Measurements from ENCODE around the gene SH3YL1. TPM values are rescaled to one million over a fixed set of nuclear protein-coding genes. Genes with fewer than 3 reads are reported as not detected.

Gene SH3YL1
- 111 TPM for total RNA-seq

DNA sequence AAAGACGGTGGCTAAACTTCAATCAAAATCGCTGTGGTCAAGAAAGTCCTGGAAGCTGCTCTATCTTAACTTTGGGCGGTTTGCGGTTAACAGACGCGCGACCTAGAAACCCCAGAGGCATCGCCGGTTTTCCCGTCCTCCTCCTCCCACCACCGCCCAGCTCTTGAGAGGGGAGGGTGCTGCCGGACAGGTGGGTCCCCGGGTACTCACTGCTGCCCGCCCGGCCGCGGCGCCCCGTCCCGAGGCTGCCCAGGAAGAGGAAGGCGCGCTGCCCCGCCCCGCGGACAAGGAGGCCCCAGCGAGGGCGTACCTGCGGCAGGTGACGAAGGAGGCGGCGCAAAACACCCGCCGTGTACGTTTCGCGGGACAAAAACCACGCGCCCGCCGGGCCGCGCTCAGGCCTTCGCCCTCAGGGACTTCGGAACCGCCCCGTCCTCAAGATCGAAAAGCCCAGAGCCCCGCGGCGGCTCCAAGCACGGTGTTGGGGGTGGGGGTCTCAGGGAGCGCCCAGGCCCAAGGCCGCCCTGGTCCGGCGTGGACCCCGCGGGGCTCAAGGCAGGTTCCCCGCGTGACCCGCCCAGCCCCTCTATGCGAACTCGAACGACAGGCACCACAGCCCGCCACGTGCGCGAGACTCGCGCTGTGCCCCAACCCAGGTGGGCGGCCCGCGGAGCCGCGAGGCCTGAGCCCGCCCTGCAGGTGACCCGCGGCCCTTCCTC lies at the start of gene SH3YL1:
SH3YL1 (minus strand) TSS at position 259 of the 719 bp plus-strand sequence; CDS start at position 211, 48 bp downstream.

DNA sequence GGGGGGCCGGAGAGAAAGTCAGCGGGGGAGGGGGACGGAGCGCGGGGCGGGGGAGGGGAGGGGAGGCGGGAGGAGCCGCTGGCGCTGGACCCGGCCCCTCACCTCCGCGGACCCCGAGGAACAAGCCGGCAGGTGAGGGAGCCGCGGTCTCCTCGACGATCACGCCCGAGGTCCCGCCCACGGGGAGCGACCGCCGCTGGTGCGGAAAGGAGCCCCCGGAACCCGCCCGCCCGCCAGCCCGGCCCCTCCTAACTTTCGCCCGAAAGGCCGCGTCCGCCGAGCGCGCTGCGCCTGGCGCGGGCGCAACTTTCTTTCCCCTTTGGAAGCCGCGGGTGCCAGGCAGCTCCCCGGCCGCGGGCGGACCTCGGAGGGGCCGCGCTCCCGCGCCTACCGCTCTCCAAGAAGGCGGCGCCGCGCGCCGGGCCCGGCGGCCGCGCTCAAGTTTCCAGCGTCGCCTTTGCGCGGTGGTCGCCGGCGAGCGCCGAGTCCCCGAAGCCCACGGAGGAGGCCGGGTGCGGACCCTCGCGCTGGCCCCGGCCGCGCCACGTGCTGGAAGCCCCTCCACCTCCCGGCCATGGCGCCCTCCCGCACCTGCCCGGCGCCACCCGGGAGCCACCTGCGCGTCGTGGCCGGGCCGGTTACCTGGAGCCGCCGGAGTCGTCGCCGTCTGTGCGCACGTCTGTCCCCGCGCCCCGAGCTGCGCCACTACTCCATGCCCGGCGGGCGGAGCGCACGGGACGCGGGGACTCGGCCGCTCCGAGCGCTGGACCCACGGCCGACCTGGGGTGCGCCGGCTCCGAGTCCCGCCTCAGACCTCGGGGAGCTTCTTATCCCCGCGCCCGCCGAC lies 24.3 kb upstream of the SH3YL1 start, which contains the start of gene ALKAL2:
ALKAL2 (minus strand) TSS at position 181 of the 847 bp plus-strand sequence. CDS start 256 bp downstream, outside the sequence.

DNA sequence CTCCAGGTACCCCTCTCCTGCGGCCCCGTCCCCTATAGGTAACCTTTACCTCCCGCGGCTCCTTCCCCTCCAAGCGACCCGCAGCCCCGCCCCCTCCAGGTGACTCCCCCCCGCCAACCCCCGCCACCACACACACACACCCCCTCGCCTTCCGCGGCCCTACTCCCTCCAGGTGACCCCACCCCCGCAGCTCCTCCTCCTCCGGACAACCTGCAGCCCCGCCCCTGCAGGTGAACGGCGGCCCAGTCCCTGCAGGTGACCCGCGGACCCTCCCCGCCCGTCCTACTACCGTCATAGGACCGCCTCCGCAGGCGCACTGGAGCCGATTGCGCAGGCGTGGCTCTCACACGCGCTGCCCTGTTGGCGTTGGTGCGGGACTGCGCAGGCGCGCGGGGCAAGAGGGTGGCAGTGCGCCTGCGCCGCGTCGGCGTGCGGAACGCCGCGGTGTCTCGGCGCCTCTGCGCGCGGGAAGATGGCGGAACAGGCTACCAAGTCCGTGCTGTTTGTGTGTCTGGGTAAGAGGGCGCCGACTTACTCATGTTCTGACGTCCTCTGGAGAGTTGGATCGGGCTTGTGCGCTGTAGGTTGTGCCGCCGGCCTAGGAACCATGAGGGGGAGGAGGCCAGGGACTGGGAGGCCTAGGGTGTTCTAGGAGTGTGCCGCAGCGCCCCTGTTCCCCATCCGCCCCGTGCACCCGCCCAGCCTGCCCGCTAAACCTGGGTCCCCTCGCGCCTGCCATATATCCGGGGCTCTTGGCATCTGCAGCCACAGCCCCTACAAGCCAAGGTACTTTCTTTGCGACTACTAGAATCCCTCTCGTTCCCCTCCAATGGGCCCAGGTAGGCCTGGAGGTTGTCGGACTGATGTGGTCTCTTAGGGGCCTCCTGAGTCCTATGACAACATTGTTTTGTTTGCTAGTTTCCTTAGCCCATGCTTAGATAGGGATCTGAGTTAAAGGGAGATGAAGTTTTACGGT lies 949 bp upstream of the SH3YL1 start, which contains the start of gene ACP1:
ACP1 (plus strand) TSS at position 455 of the 976 bp plus-strand sequence; CDS start at position 473, 18 bp downstream.

Other genes with a start within 250 kb of the SH3YL1 start
- gene FAM110C, start 217.5 kb downstream of the SH3YL1 start, total RNA-seq = 3.9 TPM
- gene ACP1, start 915 bp upstream of the SH3YL1 start, total RNA-seq = 143 TPM
- 6.8 TPM for gene ALKAL2, start 24.1 kb upstream of the SH3YL1 start, total RNA-seq